ENCODE results near the gene OR5D13.

Gene OR5D13

GRCh38 chr11:55806248-55806647 lies 33.0 kb downstream of the OR5D13 start:
- no peak overlapping the region for H3K4me3 ChIP-seq (ENCODE audit: low read length)
- no peak overlapping the region for H3K4me2 ChIP-seq (ENCODE audit: low read length)
- H4K20me1 ChIP-seq (ENCODE audit: control insufficient read depth, insufficient read depth, low read depth, low read length), result no peaks in the 10 kb centered on the region
- H3K79me2 ChIP-seq (ENCODE audit: control insufficient read depth, low read length), result no peaks in the 10 kb centered on the region
- TF ChIP-seq CTCF (IDR thresholded peaks at IDR 0.05; ENCODE audit: low read depth, low read length, poor library complexity, severe bottlenecking) (no peak), EZH2phosphoT487 (IDR thresholded peaks at IDR 0.05; ENCODE audit: borderline replicate concordance, low read length) (no peak)
- H3K9me2 ChIP-seq (replicated peaks; ENCODE audit: control insufficient read depth, low read length), result no peaks in the 10 kb centered on the region
- no peaks in the 10 kb centered on the region for H3K27me3 ChIP-seq (ENCODE audit: control insufficient read depth, low read length)
- no peak overlapping the region for H3K27ac ChIP-seq (ENCODE audit: low read depth, low read length)
- H3F3A ChIP-seq (ENCODE audit: control insufficient read depth, insufficient read depth), result no peaks in the 10 kb centered on the region
- peaks cover 9% of the 10 kb centered on the region; the same call in 1 of the 2 replicates for H3K9me3 ChIP-seq (ENCODE audit: control insufficient read depth, insufficient read depth, low read length)
- H3K4me1 ChIP-seq (ENCODE audit: control insufficient read depth, low read length), result no peaks in the 10 kb centered on the region
- no peaks in the 10 kb centered on the region for H3K36me3 ChIP-seq (ENCODE audit: control insufficient read depth, low read length)

- Histone ChIP-seq H3K4me2 (ENCODE audit: low read length) (no peak within 1 kb of the TSS), H3K36me3 (ENCODE audit: control insufficient read depth, low read length) (no peaks in the 10 kb centered on the region), H3K27me3 (ENCODE audit: control insufficient read depth, low read length) (no peaks in the 10 kb centered on the region), H3K4me1 (ENCODE audit: control insufficient read depth, low read length) (no peaks in the 10 kb centered on the region), H4K20me1 (ENCODE audit: control insufficient read depth, insufficient read depth, low read depth, low read length) (no peaks in the 10 kb centered on the region), H3K79me2 (ENCODE audit: control insufficient read depth, low read length) (no peaks in the 10 kb centered on the region), H3K9me2 (replicated peaks; ENCODE audit: control insufficient read depth, low read length) (no peaks in the 10 kb centered on the region), H3F3A (ENCODE audit: control insufficient read depth, insufficient read depth) (no peaks in the 10 kb centered on the region), H3K27ac (ENCODE audit: low read depth, low read length) (no peak within 1 kb of the TSS), H3K4me3 (ENCODE audit: low read length) (no peak within 1 kb of the TSS), H3K9me3 (ENCODE audit: control insufficient read depth, insufficient read depth, low read length) (peaks cover 4% of the 10 kb centered on the region; the same call in 1 of the 2 replicates)
- TF ChIP-seq CTCF (IDR thresholded peaks at IDR 0.05; ENCODE audit: low read depth, low read length, poor library complexity, severe bottlenecking), result no peak
- no peak for TF ChIP-seq EZH2phosphoT487 (IDR thresholded peaks at IDR 0.05; ENCODE audit: borderline replicate concordance, low read length)
These were observed 37.8 kb downstream of the OR5D13 start, which contains the start of gene OR5L1 for GRCh38 chr11:55811067-55811466. OR5L1 (plus strand) TSS chr11:55811367; CDS start chr11:55811467, 100 bp downstream.

- TF ChIP-seq CTCF (IDR thresholded peaks at IDR 0.05; ENCODE audit: low read depth, low read length, poor library complexity, severe bottlenecking) (no peak), EZH2phosphoT487 (IDR thresholded peaks at IDR 0.05; ENCODE audit: borderline replicate concordance, low read length) (no peak)
- Histone ChIP-seq H3K4me2 (ENCODE audit: low read length) (no peak within 1 kb of the TSS), H3K36me3 (ENCODE audit: control insufficient read depth, low read length) (no peaks in the 10 kb centered on the region), H3K9me3 (ENCODE audit: control insufficient read depth, insufficient read depth, low read length) (no peaks in the 10 kb centered on the region), H3K4me1 (ENCODE audit: control insufficient read depth, low read length) (no peaks in the 10 kb centered on the region), H3K27ac (ENCODE audit: low read depth, low read length) (no peak within 1 kb of the TSS), H3K4me3 (ENCODE audit: low read length) (no peak within 1 kb of the TSS), H4K20me1 (ENCODE audit: control insufficient read depth, insufficient read depth, low read depth, low read length) (no peaks in the 10 kb centered on the region), H3K27me3 (ENCODE audit: control insufficient read depth, low read length) (no peaks in the 10 kb centered on the region), H3K9me2 (replicated peaks; ENCODE audit: control insufficient read depth, low read length) (no peaks in the 10 kb centered on the region), H3K79me2 (ENCODE audit: control insufficient read depth, low read length) (no peaks in the 10 kb centered on the region), H3F3A (ENCODE audit: control insufficient read depth, insufficient read depth) (no peaks in the 10 kb centered on the region)
These were observed 46.1 kb downstream of the OR5D13 start, which contains the start of gene OR5D18 for GRCh38 chr11:55819330-55819729. OR5D18 (plus strand) TSS chr11:55819630; CDS start chr11:55819630, 0 bp downstream.
